Measurements from ENCODE around the gene EIF4B. TPM values are rescaled to one million over a fixed set of nuclear protein-coding genes. Genes with fewer than 3 reads are reported as not detected.
A peak's percentile ranks its signal among the peaks of the same experiment; 100 is the strongest.

The EIF4B gene
- total and polyA plus RNA-seq, 2 donors (not counting 1 experiment from before 2014, with no cell fraction given), result 252 to 674 TPM

GRCh38 chr12:53051058-53051880 is 45.0 kb downstream of the EIF4B start:
- no peaks in the 10 kb centered on the region for H3K27me3 Mint-ChIP-seq
- DNase-seq (no peak), ATAC-seq (ENCODE audit: low read depth) (no peak)
- H3K9ac ChIP-seq (ENCODE audit: low read length), result no peak overlapping the region
- H3K27ac ChIP-seq (ENCODE audit: low read length in 2 of 2), result no peak overlapping the region
- CTCF ChIA-PET, result interaction anchor here (1.0 to 1.4 kb wide), 2 partner anchors 15 to 48 kb away, joined by 3 to 5 read pairs; no protein-coding TSS in a partner anchor
- H3K4me2 ChIP-seq (replicated peaks; ENCODE audit: low read depth, low read length, poor library complexity, severe bottlenecking), result no peak overlapping the region
- peaks cover 14 to 27% of the 10 kb centered on the region in 2 donors for H3K4me1 ChIP-seq (ENCODE audit: control insufficient read depth in 2 of 2, insufficient read depth in 2 of 2, low read length in 2 of 2)
- H3K27ac Mint-ChIP-seq, result peak overlapping the region; percentile 43
- TF ChIP-seq EZH2 (IDR thresholded peaks at IDR 0.05; ENCODE audit: borderline replicate concordance, insufficient read depth, low read depth, low read length, poor library complexity, severe bottlenecking) (no peak), CTCF (IDR thresholded peaks at IDR 0.05) (no peak)
- no peaks in the 10 kb centered on the region for H3K79me2 ChIP-seq (ENCODE audit: control insufficient read depth, insufficient read depth, low read length)
- H4K20me1 ChIP-seq (ENCODE audit: control insufficient read depth, insufficient read depth, low read length, poor library complexity, severe bottlenecking), result no peaks in the 10 kb centered on the region
- H3K4me3 Mint-ChIP-seq, result no peak overlapping the region
- H3K27me3 ChIP-seq (replicated peaks in 1 of 4; ENCODE audit: control extremely low read depth in 1 of 4, control insufficient read depth in 3 of 4, insufficient read depth in 4 of 4, low read length in 3 of 4), result no peaks in the 10 kb centered on the region
- no peaks in the 10 kb centered on the region for H3K9me3 ChIP-seq (ENCODE audit: control extremely low read depth in 1 of 3, control insufficient read depth in 2 of 3, insufficient read depth in 1 of 3, low read length in 2 of 3)
- H3K36me3 ChIP-seq (replicated peaks in 1 of 2; ENCODE audit: control extremely low read depth in 1 of 2, control insufficient read depth in 1 of 2, extremely low read depth in 1 of 2, insufficient read depth in 2 of 2, low read length in 1 of 2), result no peaks in the 10 kb centered on the region
- POLR2A ChIA-PET, result no interaction called here
- H3K4me3 ChIP-seq (ENCODE audit: control extremely low read depth in 1 of 5, extremely low read depth in 1 of 5, insufficient read depth in 1 of 5, low read depth in 2 of 5, low read length in 4 of 5), result no peak overlapping the region
- no peaks in the 10 kb centered on the region for H3K9me3 Mint-ChIP-seq (ENCODE audit: insufficient read depth)
- H2AFZ ChIP-seq (ENCODE audit: insufficient read depth, low read depth, low read length, poor library complexity, severe bottlenecking), result no peak overlapping the region
- 86% methylated on average over 10 of the region's 11 CpGs for WGBS (ENCODE audit: insufficient coverage)
- intact Hi-C loops (cut with micrococcal nuclease), result loop anchor here (5.0 kb wide), 2 partner anchors 46 to 391 kb away; partner anchors contain the start of genes IGFBP6 and PRR13
- H3K4me1 Mint-ChIP-seq, result peaks cover 20% of the 10 kb centered on the region

- CTCF ChIA-PET, result interaction anchor here (1.0 to 1.4 kb wide), 2 partner anchors 14 to 47 kb away, joined by 3 to 5 read pairs; no protein-coding TSS in a partner anchor
These were observed 45.7 kb downstream of the EIF4B start for GRCh38 chr12:53051881-53052412.

More at GRCh38 chr12:53051881-53052412, 45.7 kb downstream of the EIF4B start:
- no peaks in the 10 kb centered on the region for H3K27me3 Mint-ChIP-seq
- Histone ChIP-seq H3K4me3 (ENCODE audit: control extremely low read depth in 1 of 5, extremely low read depth in 1 of 5, insufficient read depth in 1 of 5, low read depth in 2 of 5, low read length in 4 of 5) (no peak overlapping the region), H3K27me3 (replicated peaks in 1 of 4; ENCODE audit: control extremely low read depth in 1 of 4, control insufficient read depth in 3 of 4, insufficient read depth in 4 of 4, low read length in 3 of 4) (no peaks in the 10 kb centered on the region), H3K4me2 (replicated peaks; ENCODE audit: low read depth, low read length, poor library complexity, severe bottlenecking) (no peak overlapping the region), H3K9ac (ENCODE audit: low read length) (no peak overlapping the region), H3K27ac (ENCODE audit: low read length in 2 of 2) (no peak overlapping the region), H4K20me1 (ENCODE audit: control insufficient read depth, insufficient read depth, low read length, poor library complexity, severe bottlenecking) (no peaks in the 10 kb centered on the region), H3K9me3 (ENCODE audit: control extremely low read depth in 1 of 3, control insufficient read depth in 2 of 3, insufficient read depth in 1 of 3, low read length in 2 of 3) (no peaks in the 10 kb centered on the region), H2AFZ (ENCODE audit: insufficient read depth, low read depth, low read length, poor library complexity, severe bottlenecking) (no peak overlapping the region), H3K36me3 (replicated peaks in 1 of 2; ENCODE audit: control extremely low read depth in 1 of 2, control insufficient read depth in 1 of 2, extremely low read depth in 1 of 2, insufficient read depth in 2 of 2, low read length in 1 of 2) (no peaks in the 10 kb centered on the region), H3K79me2 (ENCODE audit: control insufficient read depth, insufficient read depth, low read length) (no peaks in the 10 kb centered on the region), H3K4me1 (ENCODE audit: control insufficient read depth in 2 of 2, insufficient read depth in 2 of 2, low read length in 2 of 2) (peaks cover 10 to 22% of the 10 kb centered on the region in 2 donors)
- H3K4me1 Mint-ChIP-seq, result peaks cover 14% of the 10 kb centered on the region
- no peaks in the 10 kb centered on the region for H3K9me3 Mint-ChIP-seq (ENCODE audit: insufficient read depth)
- ATAC-seq (ENCODE audit: low read depth) (no peak), DNase-seq (no peak)
- 89% methylated on average over 1 of the region's 7 CpGs for WGBS (ENCODE audit: insufficient coverage)
- peak overlapping the region; percentile 41 for H3K4me3 Mint-ChIP-seq
- POLR2A ChIA-PET, result no interaction called here
- no peak for TF ChIP-seq EZH2 (IDR thresholded peaks at IDR 0.05; ENCODE audit: borderline replicate concordance, insufficient read depth, low read depth, low read length, poor library complexity, severe bottlenecking)
- TF ChIP-seq CTCF (IDR thresholded peaks at IDR 0.05), result no peak
- H3K27ac Mint-ChIP-seq, result peak overlapping the region; percentile 32
- intact Hi-C loops (cut with micrococcal nuclease), result loop anchor here (5.0 kb wide), 2 partner anchors 45 to 390 kb away; partner anchors contain the start of genes IGFBP6 and PRR13
